WTC11 (cell line): ENCODE data around the gene UIMC1. TPM values are rescaled to one million over a fixed set of nuclear protein-coding genes. Genes with fewer than 3 reads are reported as not detected.

ENCODE experiments used
- ATAC-seq: fragments of 200-7000 bp; cut with Tn5 transposase; 2 replicates; pipeline ENCODE4 v1.10.0; 2021; ENCODE audit warnings: mild to moderate bottlenecking, moderate library complexity
- CTCF ChIA-PET: fragments of 300-600 bp; sonication (Branson Sonifier 250); formaldehyde crosslinking; loops from one replicate; lab custom pipeline; 2021; ENCODE audit warnings: antibody characterized with exemption; lab: Charles Lee
- POLR2A ChIA-PET: fragments of 350-600 bp; sonication (Branson Sonifier 250); formaldehyde crosslinking; loops from one replicate; lab custom pipeline; 2021; ENCODE audit warnings: antibody characterized with exemption; lab: Charles Lee
- DNase-seq: peaks from one replicate; pipeline ENCODE4 v3.0.0; 2021; ENCODE audit warnings: low spot score
- H3K27ac Mint-ChIP-seq: 2 replicates; pipeline ENCODE4 v1.8.0; 2021; ENCODE audit warnings: mixed read lengths
- H3K27me3 Mint-ChIP-seq: 2 replicates; pipeline ENCODE4 v1.8.0; 2021; ENCODE audit warnings: low read depth, mild to moderate bottlenecking, moderate library complexity, mixed read lengths
- H3K36me3 Mint-ChIP-seq: 2 replicates; pipeline ENCODE4 v1.8.0; 2021; ENCODE audit warnings: mixed read lengths
- H3K4me1 Mint-ChIP-seq: 2 replicates; pipeline ENCODE4 v1.8.0; 2022; ENCODE audit warnings: mixed read lengths
- H3K4me3 Mint-ChIP-seq: 2 replicates; pipeline ENCODE4 v1.8.0; 2021; ENCODE audit warnings: mild to moderate bottlenecking, moderate library complexity, mixed read lengths
- H3K9me3 Mint-ChIP-seq: 2 replicates; pipeline ENCODE4 v1.8.0; 2021; ENCODE audit warnings: mixed read lengths
- AFF4 ChIP-seq: sonication (generic); formaldehyde crosslinking; IDR thresholded peaks from 2 replicates; pipeline ENCODE4 v1.8.1; 2023; ENCODE audit warnings: mild to moderate bottlenecking, missing genetic modification reagents, borderline replicate concordance
- E2F1 ChIP-seq: sonication (generic); formaldehyde crosslinking; IDR thresholded peaks from 2 replicates; pipeline ENCODE4 v1.8.0; 2022; ENCODE audit warnings: mild to moderate bottlenecking, missing genetic modification reagents
- ESRRA ChIP-seq: sonication (generic); formaldehyde crosslinking; IDR thresholded peaks from 2 replicates; pipeline ENCODE4 v1.8.1; 2022; ENCODE audit warnings: mild to moderate bottlenecking, missing genetic modification reagents, borderline replicate concordance
- FOXP4 ChIP-seq: sonication (generic); formaldehyde crosslinking; IDR thresholded peaks from 2 replicates; pipeline ENCODE4 v1.8.0; 2022; ENCODE audit warnings: mild to moderate bottlenecking, missing genetic modification reagents
- HMGA2 ChIP-seq: fragments of 250-450 bp; sonication (Bioruptor Pico); IDR thresholded peaks from 2 replicates; pipeline ENCODE4 v1.4.0; 2021; ENCODE audit warnings: mild to moderate bottlenecking, moderate library complexity
- HMGXB4 ChIP-seq: sonication (generic); formaldehyde crosslinking; IDR thresholded peaks from 2 replicates; pipeline ENCODE4 v1.8.1; 2023; ENCODE audit warnings: mild to moderate bottlenecking, moderate library complexity, missing genetic modification reagents
- MXD4 ChIP-seq: fragments of 250-450 bp; sonication (Bioruptor Pico); IDR thresholded peaks from 2 replicates; pipeline ENCODE4 v1.8.0; 2021; ENCODE audit warnings: mild to moderate bottlenecking, moderate library complexity, borderline replicate concordance
- NFE2L1 ChIP-seq: sonication (generic); formaldehyde crosslinking; IDR thresholded peaks from 2 replicates; pipeline ENCODE4 v1.8.1; 2023; ENCODE audit warnings: missing genetic modification reagents
- NFYB ChIP-seq: sonication (generic); formaldehyde crosslinking; conservative IDR thresholded peaks from 2 replicates; pipeline ENCODE4 v1.8.0; 2022; ENCODE audit warnings: low read depth, missing genetic modification reagents
- NR3C1 ChIP-seq: sonication (generic); formaldehyde crosslinking; conservative IDR thresholded peaks from 2 replicates; pipeline ENCODE4 v1.8.1; 2023; ENCODE audit warnings: low read depth, mild to moderate bottlenecking, missing genetic modification reagents
- PREB ChIP-seq: sonication (generic); formaldehyde crosslinking; IDR thresholded peaks from 2 replicates; pipeline ENCODE4 v1.8.1; 2022; ENCODE audit warnings: mild to moderate bottlenecking, missing genetic modification reagents, moderate library complexity, borderline replicate concordance
- PRRX2 ChIP-seq: fragments of 250-450 bp; sonication (Bioruptor Pico); IDR thresholded peaks from 2 replicates; pipeline ENCODE4 v1.8.0; 2021; ENCODE audit warnings: mild to moderate bottlenecking
- STAT6 ChIP-seq: sonication (generic); formaldehyde crosslinking; conservative IDR thresholded peaks from 2 replicates; pipeline ENCODE4 v1.8.1; 2023; ENCODE audit warnings: mild to moderate bottlenecking, low read depth, missing genetic modification reagents, moderate library complexity
- USF2 ChIP-seq: sonication (generic); formaldehyde crosslinking; IDR thresholded peaks from 2 replicates; pipeline ENCODE4 v1.8.1; 2023; ENCODE audit warnings: mild to moderate bottlenecking, missing genetic modification reagents, moderate library complexity
- ZBTB21 ChIP-seq: sonication (generic); formaldehyde crosslinking; IDR thresholded peaks from 2 replicates; pipeline ENCODE4 v1.8.1; 2023; ENCODE audit warnings: mild to moderate bottlenecking, missing genetic modification reagents, borderline replicate concordance
- ZNF232 ChIP-seq: sonication (generic); formaldehyde crosslinking; IDR thresholded peaks from 2 replicates; pipeline ENCODE4 v1.8.0; 2022; ENCODE audit warnings: mild to moderate bottlenecking, missing genetic modification reagents
- ZNF423 ChIP-seq: fragments of 250-450 bp; sonication (Bioruptor Pico); IDR thresholded peaks from 2 replicates; pipeline ENCODE4 v2.1.2; 2022; ENCODE audit warnings: mild to moderate bottlenecking, moderate library complexity
- ZNF671 ChIP-seq: fragments of 250-450 bp; sonication (Bioruptor Pico); IDR thresholded peaks from 2 replicates; pipeline ENCODE4 v1.8.0; 2021; ENCODE audit warnings: mild to moderate bottlenecking
- total RNA-seq: library from RNA; stranded (reverse); gene quantifications from 3 replicates; pipeline ENCODE4 v1.2.3, GENCODE V29; 2021

UIMC1 gene
- total RNA-seq, 1 experiment from 2014 or later, result 48.0 TPM

GRCh38 chr5:177010153-177010552 is 3.6 kb upstream of the UIMC1 start (continued):
- no peak for TF ChIP-seq AFF4 (CRISPR knock-in tag)
- no peak for TF ChIP-seq ZNF423 (CRISPR knock-in tag)
- TF ChIP-seq PRRX2 (CRISPR knock-in tag), result no peak
- no peak for TF ChIP-seq NFYB (CRISPR knock-in tag)

- H3K4me3 Mint-ChIP-seq, result no peak overlapping the region
- no peak overlapping the region for H3K27ac Mint-ChIP-seq
- H3K9me3 Mint-ChIP-seq, result no peaks in the 10 kb centered on the region
- no peak for ATAC-seq
- ChIA-PET POLR2A (no interaction called here), CTCF (interaction anchor here (1.0 kb wide), 1 partner anchor 105 kb away, joined by 3 read pairs; no protein-coding TSS in a partner anchor)
- no peak for DNase-seq
- peaks cover 21% of the 10 kb centered on the region for H3K4me1 Mint-ChIP-seq
- peaks cover 5% of the 10 kb centered on the region; the same call in 1 of the 2 replicates for H3K27me3 Mint-ChIP-seq
- no peaks in the 10 kb centered on the region for H3K36me3 Mint-ChIP-seq
- TF ChIP-seq NFE2L1 (CRISPR knock-in tag), result no peak
- no peak for TF ChIP-seq ZNF232 (CRISPR knock-in tag)
- no peak for TF ChIP-seq PREB
- no peak for TF ChIP-seq NR3C1 (CRISPR knock-in tag)
- TF ChIP-seq ZBTB21, result no peak
- TF ChIP-seq USF2 (CRISPR knock-in tag), result no peak
- TF ChIP-seq E2F1 (CRISPR knock-in tag), result no peak
- TF ChIP-seq HMGXB4, result no peak
- TF ChIP-seq HMGA2 (CRISPR knock-in tag), result no peak
- no peak for TF ChIP-seq FOXP4 (CRISPR knock-in tag)
- no peak for TF ChIP-seq MXD4 (CRISPR knock-in tag)
- no peak for TF ChIP-seq AFF4 (CRISPR knock-in tag)
- no peak for TF ChIP-seq ZNF671
- no peak for TF ChIP-seq STAT6 (CRISPR knock-in tag)
- no peak for TF ChIP-seq ESRRA (CRISPR knock-in tag)
These were observed 2.1 kb upstream of the UIMC1 start for GRCh38 chr5:177008716-177009115.
